ENCODE measurements around the gene CCNT1. TPM values are rescaled to one million over a fixed set of nuclear protein-coding genes. Genes with fewer than 3 reads are reported as not detected.
"Not testable (repeated sequence)": the region's sequence is repeated elsewhere in the genome, so short reads cannot be mapped to it uniquely, and the experiment has no call there.

Gene CCNT1
- total RNA-seq, 3 donors from 2014 or later, result 33.7 to 37.7 (median 35.9) TPM

GRCh38 chr12:48717252-48717695, 767 bp upstream of the CCNT1 start:
- H3K4me1 Mint-ChIP-seq (ENCODE audit: low read depth), result peaks cover 41% of the 10 kb centered on the region
- peak overlapping the region; percentile 94 for H3K4me3 Mint-ChIP-seq
- H3K36me3 Mint-ChIP-seq (ENCODE audit: insufficient read depth), result peaks cover 29% of the 10 kb centered on the region
- no peaks in the 10 kb centered on the region for H3K27me3 Mint-ChIP-seq (ENCODE audit: low read depth)
- ATAC-seq (peak; percentile 11 to 15), DNase-seq (no peak)
- H3K9me3 Mint-ChIP-seq, result peaks cover 13% of the 10 kb centered on the region

- Mint-ChIP-seq H3K4me3 (peak overlapping the region; percentile 94), H3K27me3 (ENCODE audit: low read depth) (no peaks in the 10 kb centered on the region), H3K4me1 (ENCODE audit: low read depth) (peaks cover 41% of the 10 kb centered on the region), H3K9me3 (peaks cover 9% of the 10 kb centered on the region), H3K36me3 (ENCODE audit: insufficient read depth) (peaks cover 29% of the 10 kb centered on the region)
- DNase-seq (no peak), ATAC-seq (peak; percentile 6 to 15)
These were observed 377 bp downstream of the CCNT1 start for GRCh38 chr12:48716168-48716492.

GRCh38 chr12:48712209-48712608, 4.3 kb downstream of the CCNT1 start:
- Mint-ChIP-seq H3K9me3 (no peaks in the 10 kb centered on the region), H3K4me1 (ENCODE audit: low read depth) (peaks cover 55% of the 10 kb centered on the region), H3K27me3 (ENCODE audit: low read depth) (no peaks in the 10 kb centered on the region), H3K36me3 (ENCODE audit: insufficient read depth) (peaks cover 27% of the 10 kb centered on the region), H3K4me3 (no peak overlapping the region)
- DNase-seq (no peak), ATAC-seq (no peak)

GRCh38 chr12:48698822-48699221, 17.7 kb downstream of the CCNT1 start:
- H3K27me3 Mint-ChIP-seq (ENCODE audit: low read depth); DNase-seq; H3K9me3 Mint-ChIP-seq; H3K4me3 Mint-ChIP-seq; ATAC-seq; H3K4me1 Mint-ChIP-seq (ENCODE audit: low read depth): not testable (repeated sequence)
- H3K36me3 Mint-ChIP-seq (ENCODE audit: insufficient read depth), result peaks cover 38% of the 10 kb centered on the region

- DNase-seq, result no peak
- no peaks in the 10 kb centered on the region for H3K9me3 Mint-ChIP-seq
- no peaks in the 10 kb centered on the region for H3K27me3 Mint-ChIP-seq (ENCODE audit: low read depth)
- peaks cover 6% of the 10 kb centered on the region for H3K4me1 Mint-ChIP-seq (ENCODE audit: low read depth)
- peaks cover 50% of the 10 kb centered on the region for H3K36me3 Mint-ChIP-seq (ENCODE audit: insufficient read depth)
- H3K4me3 Mint-ChIP-seq, result no peak overlapping the region
- ATAC-seq, result no peak
These were observed 19.9 kb downstream of the CCNT1 start for GRCh38 chr12:48696626-48697025.

- ATAC-seq, result no peak
- Mint-ChIP-seq H3K9me3 (no peaks in the 10 kb centered on the region), H3K4me1 (ENCODE audit: low read depth) (peaks cover 8% of the 10 kb centered on the region), H3K27me3 (ENCODE audit: low read depth) (no peaks in the 10 kb centered on the region), H3K36me3 (ENCODE audit: insufficient read depth) (peaks cover 56% of the 10 kb centered on the region), H3K4me3 (no peak overlapping the region)
- no peak for DNase-seq
These were observed 20.6 kb downstream of the CCNT1 start for GRCh38 chr12:48695859-48696258.

GRCh38 chr12:48694038-48694437, 22.5 kb downstream of the CCNT1 start:
- DNase-seq, result no peak
- Mint-ChIP-seq H3K4me3 (no peak overlapping the region), H3K9me3 (no peaks in the 10 kb centered on the region)

GRCh38 chr12:48693572-48693971, 22.9 kb downstream of the CCNT1 start:
- Mint-ChIP-seq H3K9me3 (no peaks in the 10 kb centered on the region), H3K36me3 (ENCODE audit: insufficient read depth) (peaks cover 57% of the 10 kb centered on the region), H3K27me3 (ENCODE audit: low read depth) (no peaks in the 10 kb centered on the region), H3K4me1 (ENCODE audit: low read depth) (peaks cover 6% of the 10 kb centered on the region), H3K4me3 (no peak overlapping the region)
- ATAC-seq (no peak), DNase-seq (no peak)

More at GRCh38 chr12:48694038-48694437, 22.5 kb downstream of the CCNT1 start:
- no peak for ATAC-seq
- Mint-ChIP-seq H3K4me1 (ENCODE audit: low read depth) (peaks cover 6% of the 10 kb centered on the region), H3K27me3 (ENCODE audit: low read depth) (no peaks in the 10 kb centered on the region), H3K36me3 (ENCODE audit: insufficient read depth) (peaks cover 55% of the 10 kb centered on the region)

- no peak overlapping the region for H3K4me3 Mint-ChIP-seq
- H3K36me3 Mint-ChIP-seq (ENCODE audit: insufficient read depth), result peaks cover 61% of the 10 kb centered on the region
- ATAC-seq (no peak), DNase-seq (no peak)
- peaks cover 10% of the 10 kb centered on the region for H3K4me1 Mint-ChIP-seq (ENCODE audit: low read depth)
- H3K27me3 Mint-ChIP-seq (ENCODE audit: low read depth), result no peaks in the 10 kb centered on the region
- H3K9me3 Mint-ChIP-seq, result no peaks in the 10 kb centered on the region
These were observed 24.6 kb downstream of the CCNT1 start for GRCh38 chr12:48691826-48692487.

GRCh38 chr12:48690990-48691389, 25.5 kb downstream of the CCNT1 start:
- Mint-ChIP-seq H3K27me3 (ENCODE audit: low read depth) (no peaks in the 10 kb centered on the region), H3K36me3 (ENCODE audit: insufficient read depth) (peaks cover 55% of the 10 kb centered on the region), H3K4me1 (ENCODE audit: low read depth) (peaks cover 10% of the 10 kb centered on the region), H3K9me3 (no peaks in the 10 kb centered on the region), H3K4me3 (no peak overlapping the region)
- DNase-seq (no peak), ATAC-seq (no peak)

GRCh38 chr12:48690436-48690835, 26.1 kb downstream of the CCNT1 start:
- H3K36me3 Mint-ChIP-seq (ENCODE audit: insufficient read depth), result peaks cover 50% of the 10 kb centered on the region
- H3K4me3 Mint-ChIP-seq, result no peak overlapping the region
- H3K27me3 Mint-ChIP-seq (ENCODE audit: low read depth), result no peaks in the 10 kb centered on the region

GRCh38 chr12:48688836-48689235, 27.7 kb downstream of the CCNT1 start:
- H3K4me1 Mint-ChIP-seq (ENCODE audit: low read depth), result peaks cover 10% of the 10 kb centered on the region
- H3K27me3 Mint-ChIP-seq (ENCODE audit: low read depth), result no peaks in the 10 kb centered on the region
- ATAC-seq (no peak), DNase-seq (no peak)
- H3K9me3 Mint-ChIP-seq, result no peaks in the 10 kb centered on the region
- no peak overlapping the region for H3K4me3 Mint-ChIP-seq
- H3K36me3 Mint-ChIP-seq (ENCODE audit: insufficient read depth), result peaks cover 39% of the 10 kb centered on the region

More at GRCh38 chr12:48690436-48690835, 26.1 kb downstream of the CCNT1 start:
- Mint-ChIP-seq H3K4me1 (ENCODE audit: low read depth) (peaks cover 10% of the 10 kb centered on the region), H3K9me3 (no peaks in the 10 kb centered on the region)
- DNase-seq, result no peak
- ATAC-seq, result no peak

GRCh38 chr12:48687592-48687991, 28.9 kb downstream of the CCNT1 start:
- Mint-ChIP-seq H3K27me3 (ENCODE audit: low read depth) (no peaks in the 10 kb centered on the region), H3K4me3 (no peak overlapping the region), H3K9me3 (no peaks in the 10 kb centered on the region), H3K4me1 (ENCODE audit: low read depth) (peaks cover 10% of the 10 kb centered on the region), H3K36me3 (ENCODE audit: insufficient read depth) (peaks cover 29% of the 10 kb centered on the region)
- ATAC-seq (peak; percentile 36 to 71), DNase-seq (no peak)

- DNase-seq (no peak), ATAC-seq (no peak)
- Mint-ChIP-seq H3K36me3 (ENCODE audit: insufficient read depth) (peaks cover 28% of the 10 kb centered on the region), H3K4me3 (no peak overlapping the region), H3K27me3 (ENCODE audit: low read depth) (no peaks in the 10 kb centered on the region), H3K9me3 (no peaks in the 10 kb centered on the region), H3K4me1 (ENCODE audit: low read depth) (peaks cover 10% of the 10 kb centered on the region)
These were observed 29.7 kb downstream of the CCNT1 start for GRCh38 chr12:48686615-48687334.

- Mint-ChIP-seq H3K27me3 (ENCODE audit: low read depth) (no peaks in the 10 kb centered on the region), H3K36me3 (ENCODE audit: insufficient read depth) (peaks cover 27% of the 10 kb centered on the region), H3K4me1 (ENCODE audit: low read depth) (peaks cover 13% of the 10 kb centered on the region), H3K9me3 (no peaks in the 10 kb centered on the region), H3K4me3 (no peak overlapping the region)
- DNase-seq (no peak), ATAC-seq (no peak)
These were observed 30.4 kb downstream of the CCNT1 start for GRCh38 chr12:48686037-48686595.
